GOT3 (cell line): ENCODE data around the gene NUPR1.
"Not testable (repeated sequence)": the region's sequence is repeated elsewhere in the genome, so short reads cannot be mapped to it uniquely, and the experiment has no call there.

ENCODE experiments used
- DNase-seq: peaks from one replicate; lab custom pipeline; 2025; ENCODE audit warnings: mixed read lengths; lab: John Stamatoyannopoulos, UW

The NUPR1 gene

DNA sequence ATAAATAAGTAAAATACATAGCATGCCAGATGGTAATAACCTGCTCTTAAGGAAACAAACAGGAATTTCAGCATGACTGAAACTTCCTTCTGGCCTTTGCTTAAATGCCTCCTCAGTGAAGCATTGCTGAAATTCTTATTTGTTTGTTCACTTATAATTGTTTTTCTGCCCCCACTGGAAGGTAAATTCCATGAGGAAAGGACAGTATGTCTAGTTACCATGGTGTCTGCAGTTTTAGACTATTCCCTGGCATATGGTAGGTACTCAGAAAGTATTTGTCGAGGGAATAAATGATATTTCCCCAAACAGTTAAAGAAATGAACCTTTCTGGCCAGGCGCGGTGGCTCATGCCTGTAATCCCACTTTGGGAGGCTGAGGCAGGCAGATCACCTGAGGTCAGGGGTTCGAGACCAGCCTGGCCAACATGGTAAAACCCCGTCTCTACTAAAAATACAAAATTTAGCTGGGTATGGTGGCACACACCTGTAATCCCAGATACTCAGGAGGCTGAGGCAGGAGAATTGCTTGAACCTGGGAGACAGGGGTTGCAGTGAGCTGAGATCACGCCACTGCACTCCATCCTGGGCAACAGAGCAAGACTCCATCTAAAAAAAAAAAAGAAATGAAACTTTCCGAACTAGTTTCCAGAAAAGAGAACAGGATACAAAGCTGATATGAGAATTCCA is 11.5 kb downstream of the NUPR1 start:
- DNase-seq: not testable (repeated sequence)

DNA sequence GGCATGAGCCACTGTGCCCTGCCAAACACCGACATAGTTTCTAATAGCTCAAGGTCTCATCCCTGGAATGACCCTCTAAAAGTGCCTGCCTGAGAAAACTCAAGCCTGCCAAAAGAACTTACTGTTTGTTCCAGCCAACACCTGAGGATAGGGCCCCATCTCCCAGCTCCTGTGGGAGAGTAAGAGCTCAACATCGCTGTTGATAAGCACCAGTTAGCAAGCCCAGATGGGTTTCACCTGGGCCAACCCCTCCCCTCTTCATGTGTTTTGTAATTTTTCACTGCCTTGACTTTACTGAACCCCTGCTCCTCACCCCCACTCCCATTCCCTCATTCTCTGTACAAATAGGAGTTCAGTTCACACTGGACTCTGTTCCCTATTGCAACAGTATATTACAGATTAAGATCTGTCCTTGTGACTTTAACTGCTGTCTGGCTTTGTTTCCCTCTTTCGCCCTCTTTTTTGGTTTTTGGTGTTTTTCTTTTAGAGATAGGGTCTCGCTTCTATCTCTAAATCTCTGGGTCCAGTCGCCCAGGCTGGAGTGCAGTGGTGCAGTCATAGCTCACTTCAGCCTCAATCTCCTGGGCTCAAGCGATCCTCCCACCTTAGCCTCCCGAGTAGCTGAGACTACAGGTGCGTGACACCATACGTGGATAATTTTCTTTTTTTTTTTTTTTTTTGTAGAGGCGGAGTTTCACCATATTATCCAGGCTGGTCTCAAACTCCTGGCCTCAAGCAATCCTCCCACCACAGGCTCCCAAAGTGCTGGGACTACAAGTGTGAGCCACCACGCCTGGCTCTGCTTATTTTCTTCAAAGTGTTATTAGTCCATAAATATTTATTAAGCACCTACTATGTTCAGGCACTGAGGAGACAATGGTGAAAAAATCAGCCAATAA is 12.3 kb downstream of the NUPR1 start:
- DNase-seq: no peak

DNA sequence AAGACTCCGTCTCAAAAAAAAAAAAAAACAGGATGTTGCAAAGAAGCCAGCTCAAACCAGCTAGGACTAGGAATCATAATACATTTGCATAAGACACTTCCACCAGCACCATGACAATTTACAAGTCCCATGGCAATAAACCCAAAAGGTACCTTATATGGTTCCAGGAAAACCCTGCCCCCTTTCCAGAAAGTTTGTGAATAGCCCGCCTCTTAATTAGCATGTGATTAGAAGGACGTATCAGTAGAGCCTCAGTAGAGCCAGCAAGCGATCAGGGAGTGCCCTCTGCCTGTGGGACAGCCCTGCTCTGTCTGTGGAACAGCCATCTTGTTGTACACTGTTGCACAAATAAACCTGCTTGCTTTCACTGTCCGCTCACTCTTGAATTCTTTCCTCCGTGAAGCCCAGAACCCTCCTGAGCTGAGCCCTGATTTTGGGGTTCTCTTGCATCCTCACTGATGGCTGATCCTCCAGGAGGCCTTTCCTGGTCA is 14.0 kb downstream of the NUPR1 start:
- no peak for DNase-seq

DNA sequence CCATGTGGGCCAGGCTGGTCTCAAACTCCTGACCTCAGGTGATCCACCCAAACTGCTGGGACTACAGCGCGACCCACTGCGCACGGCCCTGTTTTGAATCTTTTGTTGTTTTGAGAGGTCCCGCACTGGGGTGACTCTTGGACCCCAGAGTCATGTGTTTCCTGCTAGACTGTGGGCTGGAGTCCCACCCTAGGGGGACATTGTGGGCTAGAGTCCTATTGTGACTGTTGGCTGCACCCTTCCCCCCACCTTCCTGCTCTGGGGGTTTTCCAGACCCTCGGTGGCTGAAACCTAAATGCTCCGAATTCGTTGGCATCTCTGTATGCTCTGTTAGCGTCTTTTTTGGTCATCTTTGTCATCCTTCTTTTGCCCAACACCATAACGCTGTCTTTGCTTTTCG is 16.0 kb downstream of the NUPR1 start:
- no peak for DNase-seq

DNA sequence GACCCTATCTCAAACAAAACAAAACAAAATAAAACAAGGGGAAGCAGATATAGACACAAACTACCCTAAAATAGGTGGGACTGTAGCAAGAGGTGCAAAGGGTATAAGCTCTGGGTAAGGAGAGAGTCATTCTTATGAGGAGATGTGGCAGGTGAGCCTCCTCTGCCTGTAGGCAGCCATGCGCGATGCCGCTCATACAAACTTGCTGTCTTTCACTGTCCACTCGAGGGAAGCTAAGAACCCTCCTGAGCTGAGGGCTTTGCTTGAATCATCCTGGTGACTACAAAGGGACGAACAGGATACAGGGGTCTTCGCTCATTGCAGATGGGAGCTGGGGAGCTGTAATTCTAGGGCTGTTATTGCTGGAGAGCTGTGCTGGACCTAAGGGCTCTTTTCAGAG is 17.3 kb downstream of the NUPR1 start:
- no peak for DNase-seq

DNA sequence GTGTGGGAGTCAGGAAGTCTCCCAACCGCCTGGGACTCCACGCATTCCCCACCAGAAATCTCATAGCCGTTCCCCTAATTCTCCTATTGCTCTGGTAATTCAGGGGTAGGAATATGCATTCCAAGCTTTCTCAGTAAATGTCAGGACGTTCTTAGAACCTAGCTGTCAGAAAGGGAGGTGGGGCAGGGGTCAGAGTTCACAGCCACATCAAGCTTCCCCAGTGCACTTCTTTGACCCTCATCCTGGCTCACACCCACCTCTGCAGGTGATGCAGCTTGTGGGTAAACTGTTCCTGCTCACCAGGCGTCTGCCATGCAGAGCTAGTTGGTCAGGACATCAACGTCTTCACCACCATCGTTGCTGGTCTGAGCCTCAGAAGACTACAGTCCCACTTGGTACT is 18.1 kb downstream of the NUPR1 start:
- DNase-seq: no peak

DNA sequence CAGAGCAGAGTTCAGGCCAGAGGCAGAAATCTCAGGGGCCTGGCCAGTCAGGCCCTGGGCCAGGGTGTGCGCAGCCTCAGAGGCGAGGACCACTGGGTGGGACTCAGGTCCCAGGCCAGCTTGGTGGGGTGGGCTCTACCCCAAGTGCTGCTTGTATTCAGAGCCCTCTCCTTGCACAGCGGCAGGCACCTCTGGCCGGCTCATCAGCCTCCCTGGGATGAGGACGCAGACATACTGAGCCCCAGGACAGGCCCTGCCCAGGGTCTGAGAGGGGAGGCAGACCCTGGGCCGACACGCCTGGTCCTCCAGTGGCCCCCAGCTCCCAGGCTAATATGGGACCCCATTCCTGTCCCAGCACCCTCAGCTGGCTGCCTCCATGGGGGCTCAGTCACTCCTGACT is 24.5 kb downstream of the NUPR1 start:
- DNase-seq: no peak

DNA sequence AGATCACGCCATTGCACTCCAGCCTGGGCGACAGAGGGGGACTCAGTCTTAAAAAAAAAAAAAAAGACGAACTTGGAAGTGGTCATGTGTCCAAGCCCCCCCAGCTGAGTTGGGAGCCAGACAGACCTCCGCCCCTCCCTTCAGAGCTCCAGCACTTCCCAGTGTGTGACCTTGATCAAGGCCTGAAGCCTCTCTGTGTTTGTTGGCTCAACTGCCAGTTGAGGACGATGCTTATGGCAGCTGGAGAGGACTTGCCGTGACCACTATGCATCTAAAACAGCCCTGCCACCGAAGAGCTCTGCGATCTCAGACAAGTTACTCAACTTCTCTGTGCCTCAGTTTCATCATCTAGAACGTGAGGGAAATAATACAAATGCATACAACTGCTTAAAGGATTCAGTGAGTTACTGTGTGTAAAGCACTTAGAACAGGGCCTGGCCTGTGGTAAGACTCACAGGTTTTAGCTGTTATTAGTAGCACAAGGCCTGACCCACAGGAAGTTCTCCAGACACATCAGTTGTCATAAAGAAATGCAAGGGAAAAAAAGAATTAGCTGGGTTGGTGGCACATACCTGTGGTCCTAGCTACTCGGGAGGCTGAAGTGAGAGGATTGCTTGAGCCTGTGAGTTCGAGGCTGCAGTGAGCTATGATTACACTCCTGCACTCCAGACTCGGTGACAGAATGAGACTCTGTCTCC is 25.1 kb downstream of the NUPR1 start:
- DNase-seq: no peak

DNA sequence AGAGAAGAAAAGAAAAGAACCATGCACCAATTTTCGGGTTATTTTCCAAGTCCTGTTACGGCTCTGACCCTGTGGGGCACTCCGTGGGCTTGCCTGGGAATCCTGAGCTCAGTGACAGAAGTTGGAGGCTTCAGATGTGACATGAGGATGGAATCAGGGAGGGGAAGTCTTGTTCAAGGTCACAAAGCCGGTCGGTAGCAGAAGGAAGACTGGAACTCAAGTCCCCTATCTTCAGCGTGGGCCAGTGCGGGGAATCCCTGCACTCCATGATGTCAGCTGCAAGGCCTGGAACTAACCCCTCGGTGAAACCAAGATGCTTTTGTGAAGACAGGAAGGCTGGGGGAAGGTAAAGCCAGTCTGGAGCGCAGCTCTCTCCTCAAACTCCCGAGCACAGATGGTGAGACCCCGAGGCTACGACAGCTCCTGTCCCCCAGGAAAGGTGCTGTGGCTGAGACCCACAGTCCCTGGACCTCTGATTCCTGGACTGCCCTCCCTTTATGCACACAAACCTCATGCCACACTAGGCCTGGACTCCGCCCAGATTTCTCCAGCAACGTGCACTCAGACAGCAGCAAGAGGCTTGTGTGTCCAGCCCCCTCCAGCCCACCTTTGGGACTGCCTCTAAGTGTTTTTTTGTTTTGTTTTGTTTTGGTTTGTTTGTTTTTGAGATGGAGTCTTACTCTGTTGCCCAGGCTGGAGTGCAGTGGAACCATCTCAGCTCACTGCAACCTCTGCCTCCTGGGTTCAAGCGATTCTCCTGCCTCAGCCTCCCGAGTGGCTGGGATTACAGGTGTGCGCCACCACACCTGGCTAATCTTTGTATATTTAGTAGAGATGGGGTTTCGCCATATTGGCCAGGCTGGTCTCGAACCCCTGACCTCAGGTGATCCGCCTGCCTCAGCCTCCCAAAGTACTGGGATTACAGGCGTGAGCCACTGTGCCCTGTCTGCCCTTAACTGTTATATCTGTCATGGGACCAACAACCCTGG is 26.7 kb downstream of the NUPR1 start:
- DNase-seq: no peak

DNA sequence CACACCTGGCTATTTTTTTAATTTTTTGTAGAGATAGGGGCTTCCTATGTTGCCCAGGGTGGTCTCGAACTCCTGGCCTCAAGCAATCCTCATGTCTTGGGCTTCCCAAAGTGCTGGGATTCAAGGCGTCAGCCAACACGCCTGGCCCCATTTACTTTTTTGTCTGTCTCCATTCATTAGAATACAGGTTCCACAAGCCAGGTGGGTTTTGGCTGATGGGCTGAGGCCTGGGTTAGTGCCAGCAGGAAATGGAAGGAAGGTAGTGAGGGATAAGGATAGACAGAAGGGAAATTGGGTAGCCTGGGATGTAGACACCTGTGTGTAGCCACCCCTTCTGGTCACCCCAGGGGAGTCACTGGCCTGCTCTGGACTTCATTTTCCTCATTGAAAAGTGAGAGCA is 27.7 kb downstream of the NUPR1 start:
- DNase-seq: no peak

DNA sequence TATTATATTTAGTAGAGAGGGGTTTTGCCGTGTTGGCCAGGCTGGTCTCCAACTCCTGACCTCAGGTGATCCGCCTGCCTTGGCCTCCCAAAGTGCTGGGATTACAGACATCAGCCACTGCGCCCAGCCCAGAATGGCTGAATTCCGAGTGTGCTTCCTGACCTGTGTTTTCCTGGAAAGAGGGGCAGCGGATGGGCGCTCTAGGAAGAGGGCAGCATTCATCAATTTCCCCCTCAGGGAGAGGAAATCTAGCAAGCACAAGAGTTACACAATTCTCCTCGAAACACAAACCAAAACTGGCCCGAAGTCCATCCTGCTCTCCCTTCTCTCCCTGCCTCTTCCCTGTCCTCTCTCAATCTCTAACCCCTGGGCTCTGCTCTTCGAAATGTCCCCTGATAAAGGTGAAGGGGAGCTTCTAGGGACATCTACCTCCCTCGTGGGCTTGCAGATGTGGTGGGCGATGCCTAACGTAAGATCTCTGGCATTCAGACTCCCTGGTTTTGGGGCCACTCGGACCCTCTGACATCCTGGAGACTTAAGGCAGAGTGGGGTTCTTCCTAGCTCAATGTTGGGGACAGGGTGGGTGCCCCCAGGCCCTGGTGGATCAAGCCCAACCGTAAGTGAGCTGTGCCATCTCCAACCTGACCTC is 33.2 kb downstream of the NUPR1 start:
- DNase-seq: no peak

DNA sequence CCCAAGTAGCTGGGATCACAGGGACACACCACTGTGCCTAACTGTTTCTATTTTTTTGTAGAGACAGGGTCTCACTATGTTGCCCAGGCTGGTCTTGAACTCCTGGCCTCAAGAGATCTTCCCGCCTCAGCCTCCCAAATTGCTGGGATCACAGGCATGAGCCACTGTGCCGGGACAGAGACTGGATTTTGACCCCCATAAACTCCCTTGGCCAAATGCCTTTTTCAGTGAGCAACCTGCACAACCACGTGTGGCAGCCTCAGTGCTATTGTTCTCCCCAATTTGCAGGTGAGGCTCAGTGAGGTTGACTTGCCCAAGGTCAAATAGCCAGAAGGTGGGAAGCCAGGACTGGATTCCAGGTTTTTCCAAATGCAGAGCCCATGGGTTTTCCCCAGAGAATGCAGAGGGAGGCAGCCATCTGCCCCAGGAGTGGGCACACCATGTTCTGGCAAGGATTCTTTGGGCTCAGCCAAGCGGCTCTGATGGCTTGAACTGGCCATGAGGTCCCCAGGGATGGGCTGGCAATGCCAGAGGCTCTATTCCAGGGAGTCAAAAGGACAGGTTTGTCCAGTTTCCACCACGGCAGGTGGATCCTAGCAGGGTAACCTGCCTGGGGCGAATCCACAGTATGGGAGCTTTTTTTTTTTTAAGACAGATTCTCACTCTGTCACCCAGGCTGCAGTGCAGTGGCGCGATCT is 33.9 kb downstream of the NUPR1 start:
- no peak for DNase-seq

DNA sequence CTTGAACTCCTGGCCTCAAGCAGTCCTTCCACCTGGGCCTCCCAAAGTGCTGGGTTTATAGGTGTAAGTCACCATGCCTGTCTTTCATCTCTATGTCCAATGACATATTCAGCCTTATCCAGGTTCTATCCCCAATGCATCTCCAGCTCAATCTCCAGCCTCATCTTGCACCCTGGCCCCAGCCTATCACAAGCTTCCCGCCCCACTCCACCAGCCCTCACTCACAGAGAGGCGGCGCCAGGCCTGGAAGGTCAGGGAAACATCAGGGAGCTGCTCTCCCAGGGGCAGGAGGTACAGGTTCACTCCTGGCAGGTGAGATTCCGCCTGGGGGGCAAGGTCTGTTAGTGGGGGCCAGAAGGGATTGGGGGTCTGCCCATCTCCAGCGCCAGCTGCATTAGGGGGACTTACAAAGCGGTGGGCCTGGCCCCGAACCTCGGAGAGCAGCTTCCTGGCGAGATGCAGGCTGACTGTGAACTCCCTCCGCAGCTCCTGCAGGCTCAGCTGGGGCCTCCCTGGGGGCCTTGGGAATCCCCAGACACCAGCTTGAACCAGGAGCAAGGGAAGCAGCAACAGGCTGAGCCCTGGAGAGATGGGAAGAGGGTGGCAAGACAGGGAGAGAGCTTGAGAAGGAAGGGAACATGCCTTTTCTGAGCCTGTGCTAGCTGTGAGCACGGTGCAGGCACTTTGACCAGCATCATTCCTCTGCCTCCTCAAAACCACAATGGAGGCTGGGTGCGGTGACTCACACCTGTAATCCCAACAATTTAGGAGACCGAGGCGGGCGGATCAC is 35.1 kb downstream of the NUPR1 start:
- DNase-seq: no peak

DNA sequence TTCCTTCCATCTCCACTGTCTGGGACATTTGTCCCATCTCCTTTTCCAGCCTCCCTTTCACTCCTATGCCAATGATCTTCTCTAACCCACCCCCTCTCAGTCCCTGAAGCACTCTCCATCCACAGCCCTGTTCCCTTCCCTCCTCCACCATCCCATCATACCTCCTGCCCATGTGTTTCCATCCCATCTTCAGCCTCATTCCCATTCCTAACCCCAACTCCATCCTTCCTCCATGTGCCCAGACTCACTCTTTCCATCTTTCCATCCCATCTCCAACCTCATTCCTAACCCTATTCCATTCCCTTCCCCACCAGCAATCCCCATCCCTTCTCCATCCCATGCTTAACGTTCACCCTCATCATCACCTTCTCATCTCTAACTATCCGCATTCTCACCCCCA is 36.5 kb downstream of the NUPR1 start:
- no peak for DNase-seq

DNA sequence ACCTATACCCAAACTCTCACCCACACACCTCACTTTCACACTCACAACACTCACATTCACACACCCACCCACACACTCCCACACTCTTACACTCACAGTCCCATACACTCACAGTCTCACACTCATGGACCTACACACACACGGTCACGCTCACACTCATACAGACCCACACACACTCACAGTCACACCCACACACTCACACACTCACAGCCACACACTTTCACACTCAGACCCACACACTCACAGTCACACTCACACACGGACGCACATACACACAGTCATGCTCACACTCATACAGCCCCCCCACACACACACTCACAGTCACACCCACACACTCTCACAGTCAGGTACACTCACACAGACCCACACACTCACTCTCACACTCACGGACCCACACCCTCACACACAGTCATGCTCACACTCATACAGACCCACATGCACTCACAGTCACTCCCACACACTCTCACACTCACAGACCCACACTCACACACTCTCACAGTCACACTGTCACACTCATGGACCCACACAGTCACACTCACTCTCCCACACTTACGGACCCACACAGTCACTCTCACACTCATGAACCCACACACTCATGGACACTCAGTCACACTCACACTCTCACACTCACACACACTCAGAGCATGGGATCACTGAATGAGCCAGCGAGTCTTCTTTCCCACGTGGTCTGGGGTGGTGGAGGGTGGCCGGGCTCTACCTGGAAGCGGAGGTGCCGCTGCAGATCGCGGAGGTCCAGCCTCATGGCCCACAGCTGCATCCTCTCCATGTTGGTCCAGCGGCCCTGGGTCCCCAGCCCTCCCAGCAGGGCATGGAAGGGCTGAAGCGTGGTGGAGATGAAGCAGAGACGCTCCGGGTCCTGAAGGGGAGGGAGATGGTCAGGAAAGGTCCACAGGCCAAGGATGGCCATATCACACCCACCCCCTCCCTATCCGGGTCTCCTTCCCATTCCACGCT is 37.2 kb downstream of the NUPR1 start:
- no peak for DNase-seq

DNA sequence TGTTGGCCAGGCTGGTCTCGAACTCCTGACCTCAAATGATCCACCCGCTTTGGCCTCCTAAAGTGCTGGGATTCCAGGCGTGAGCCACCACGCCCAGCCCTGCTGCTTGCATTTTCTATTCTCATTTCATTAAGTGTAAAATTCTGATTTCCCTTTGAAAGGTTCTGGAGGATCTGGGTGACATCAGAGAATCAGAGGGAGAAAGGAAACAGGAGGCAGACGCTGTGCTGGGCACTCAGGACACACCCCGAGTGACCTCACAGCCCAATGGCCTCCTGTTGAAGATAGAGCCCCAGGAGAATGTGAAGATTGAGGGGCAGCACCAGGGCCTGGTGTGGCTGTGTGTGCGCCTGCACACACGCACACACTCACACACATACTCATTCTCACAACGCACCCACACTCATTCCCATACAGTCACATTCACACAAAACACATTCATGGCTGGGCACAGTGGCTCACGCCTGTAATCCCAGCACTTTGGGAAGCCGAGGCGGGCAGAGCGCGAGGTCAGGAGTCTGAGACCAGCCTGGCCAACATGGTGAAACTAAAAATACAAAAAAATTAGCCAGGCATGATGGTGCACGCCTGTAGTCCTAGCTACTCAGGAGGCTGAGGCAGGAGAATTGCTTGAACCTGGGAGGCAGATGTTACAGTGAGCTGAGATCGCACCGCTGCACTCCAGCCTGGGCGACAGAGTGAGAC is 38.1 kb downstream of the NUPR1 start:
- DNase-seq: not testable (repeated sequence)

DNA sequence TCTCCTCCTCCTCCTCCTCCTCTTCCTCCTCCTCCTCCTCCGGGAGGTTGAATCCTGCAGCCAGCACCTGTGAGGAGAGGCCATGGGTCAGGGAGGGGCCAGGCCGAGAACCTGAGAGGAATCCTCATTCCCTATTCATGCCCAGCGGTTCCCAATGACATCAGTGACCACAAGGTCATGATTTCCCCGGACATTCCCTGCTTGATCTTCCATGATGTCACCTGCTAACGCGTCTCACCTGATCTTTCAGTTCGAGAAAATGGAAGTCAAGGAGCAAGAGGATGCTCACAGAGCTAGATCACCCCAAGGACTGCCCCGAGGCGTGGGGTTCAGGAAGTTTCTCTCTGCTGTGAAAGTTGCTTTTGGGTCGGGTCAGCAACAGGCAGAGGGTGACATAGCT is 38.9 kb downstream of the NUPR1 start:
- no peak for DNase-seq
